Activated CD4-positive, CD25-positive, alpha-beta regulatory T cell treated with anti-CD3 and anti-CD28 coated beads, Interleukin-2, amount 50 U/mL, for 72 hours (primary cell): ENCODE measurements around the gene KCNMB2.
"Not testable (repeated sequence)": the region's sequence is repeated elsewhere in the genome, so short reads cannot be mapped to it uniquely, and the experiment has no call there.

Experiments used
- DNase-seq: peaks from one replicate; pipeline ENCODE4 v3.0.0; 2021

Gene KCNMB2

GRCh38 chr3:178536211-178537079 is at the start of gene KCNMB2:
TSS of gene KCNMB2 (plus strand) at chr3:178536436.
- no peak for DNase-seq

DNA sequence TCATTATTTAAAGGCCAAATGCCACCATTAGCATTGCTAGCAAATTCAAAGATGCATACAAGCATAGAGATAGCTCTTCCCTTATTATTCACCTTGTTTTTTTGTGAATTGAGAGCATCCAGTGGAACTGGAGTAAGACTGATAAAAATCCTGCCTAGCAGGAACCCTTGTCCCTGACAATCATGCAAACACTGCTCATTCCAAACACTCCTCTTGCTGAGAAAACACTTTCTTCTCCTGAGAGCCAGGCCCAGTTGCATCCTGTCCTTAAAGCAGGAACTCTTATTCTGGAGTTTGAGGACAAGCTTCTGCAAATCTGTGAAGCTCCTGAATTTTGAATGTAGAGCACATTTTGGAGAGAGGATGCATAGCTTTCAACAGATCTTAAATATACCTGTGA is 49.3 kb upstream of the KCNMB2 start:
- DNase-seq, result no peak

- no peak for DNase-seq
Measured at GRCh38 chr3:178487752-178488151, 48.5 kb upstream of the KCNMB2 start.

- DNase-seq, result no peak
Measured at GRCh38 chr3:178491751-178492150, 44.5 kb upstream of the KCNMB2 start.

GRCh38 chr3:178492491-178492890 is 43.7 kb upstream of the KCNMB2 start:
- DNase-seq, result no peak

- no peak for DNase-seq
Measured at GRCh38 chr3:178494386-178494785, 41.9 kb upstream of the KCNMB2 start.

DNA sequence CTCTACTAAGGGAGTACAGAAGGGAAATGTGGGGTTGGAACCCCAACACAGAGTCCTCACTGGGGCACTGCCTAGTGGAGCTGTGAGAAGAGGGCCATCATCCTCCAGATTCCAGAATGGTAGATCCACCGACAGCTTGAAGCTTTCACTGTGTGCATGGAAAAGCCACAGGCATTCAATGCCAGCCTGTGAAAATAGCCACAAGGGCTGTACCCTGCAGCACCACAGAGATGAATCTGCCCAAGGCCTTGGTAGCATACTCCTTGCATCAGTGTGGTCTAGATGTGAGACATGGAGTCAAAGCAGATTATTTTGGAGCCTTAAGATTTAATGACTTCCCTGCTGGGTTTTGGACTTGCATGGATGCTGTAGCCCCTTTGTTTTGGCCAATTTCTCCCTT is 39.3 kb upstream of the KCNMB2 start:
- no peak for DNase-seq

GRCh38 chr3:178498871-178499270 is 37.4 kb upstream of the KCNMB2 start:
- no peak for DNase-seq

GRCh38 chr3:178500631-178501030 is 35.6 kb upstream of the KCNMB2 start:
- DNase-seq, result no peak

DNA sequence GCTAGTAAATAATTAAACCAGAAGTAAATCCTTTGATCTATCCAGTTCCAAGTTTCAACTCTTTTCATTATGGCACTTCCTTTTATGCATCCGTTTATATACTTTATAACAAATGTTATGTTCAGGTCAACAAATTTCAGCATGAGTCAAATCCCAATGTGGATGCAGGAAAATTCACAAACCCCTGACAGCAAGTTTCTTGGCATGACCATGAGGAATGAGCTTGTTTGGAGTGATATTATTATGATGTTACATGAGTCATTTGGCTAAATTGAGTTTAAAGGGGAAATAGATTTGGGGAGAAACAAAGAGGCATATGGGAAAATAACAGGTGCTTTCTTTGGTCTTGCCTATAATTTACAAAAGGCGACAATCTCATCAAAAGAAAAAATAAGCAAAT is 32.1 kb upstream of the KCNMB2 start:
- no peak for DNase-seq

DNA sequence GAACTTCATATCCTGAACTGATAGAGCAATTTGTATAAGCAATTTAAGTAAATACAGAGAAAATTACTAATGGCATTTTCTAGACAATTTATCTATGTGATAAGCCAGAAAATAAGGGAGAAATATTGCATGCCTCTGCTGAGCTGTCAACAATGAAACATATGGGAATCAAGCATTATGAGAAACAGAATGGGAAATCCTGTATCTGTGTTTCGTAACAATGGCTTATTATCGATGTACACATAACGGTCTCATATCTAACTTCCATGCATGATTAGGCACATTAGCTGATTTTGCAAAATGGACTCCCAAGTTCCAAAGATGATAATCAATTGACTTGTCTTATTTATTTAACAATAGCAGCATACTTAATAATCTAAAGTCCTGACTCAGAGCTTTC is 30.4 kb upstream of the KCNMB2 start:
- DNase-seq, result no peak

GRCh38 chr3:178507507-178508442 is 28.5 kb upstream of the KCNMB2 start:
- no peak for DNase-seq

DNA sequence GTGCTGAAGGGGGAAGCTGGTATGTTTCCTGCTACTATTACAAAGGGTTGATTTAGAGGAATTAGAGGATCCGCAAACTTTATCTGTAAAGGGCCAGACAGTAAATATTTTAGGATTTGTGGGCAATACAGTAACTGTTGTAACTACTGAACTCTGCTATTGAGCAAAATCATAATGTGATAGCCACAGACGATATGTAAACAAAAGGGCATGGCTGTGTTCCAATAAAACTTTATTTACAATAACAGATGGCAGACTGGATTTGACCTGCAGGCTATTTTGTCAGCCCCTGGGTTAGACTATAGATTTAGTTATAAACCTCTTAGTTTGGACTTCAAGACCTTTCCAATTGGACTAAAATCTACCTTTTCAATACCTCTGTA is 27.8 kb upstream of the KCNMB2 start:
- DNase-seq, result no peak

DNA sequence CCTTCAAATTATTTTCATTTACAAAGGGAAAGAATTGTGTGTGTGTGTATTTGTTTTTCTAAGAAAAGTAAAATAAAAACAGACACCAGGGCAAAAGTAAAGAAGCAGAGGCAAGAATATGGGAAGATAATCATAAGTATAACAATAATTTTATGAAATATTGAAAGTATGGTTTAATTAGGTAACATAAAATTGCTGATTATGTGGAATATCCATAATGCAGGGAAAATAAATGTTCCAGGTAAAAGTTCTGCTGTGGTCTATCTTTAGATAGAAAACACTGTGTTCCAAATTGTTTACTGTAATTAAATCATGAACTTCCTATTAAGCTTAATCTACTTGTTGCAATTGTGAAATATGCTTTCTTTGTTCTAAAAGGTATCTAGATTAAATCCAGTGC is 25.7 kb upstream of the KCNMB2 start:
- no peak for DNase-seq

DNA sequence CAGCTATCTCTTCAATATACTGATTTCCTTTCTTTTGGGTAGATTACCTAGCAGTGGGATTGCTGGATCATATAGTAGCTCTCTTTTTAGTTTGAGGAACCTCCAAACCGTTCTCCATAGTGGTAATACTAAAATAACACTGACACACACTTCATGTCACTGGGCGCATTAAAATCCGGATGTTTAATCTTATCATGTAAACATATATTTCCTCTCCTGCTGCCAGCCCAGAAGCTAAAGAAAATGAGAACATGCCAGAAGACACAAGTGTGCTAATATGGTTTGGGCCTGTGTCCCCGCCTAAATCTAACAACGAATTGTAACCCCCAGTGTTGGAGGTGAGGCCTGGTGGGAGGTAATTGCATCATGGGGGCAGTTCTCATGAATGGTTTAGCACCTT is 23.6 kb upstream of the KCNMB2 start:
- DNase-seq, result no peak

DNA sequence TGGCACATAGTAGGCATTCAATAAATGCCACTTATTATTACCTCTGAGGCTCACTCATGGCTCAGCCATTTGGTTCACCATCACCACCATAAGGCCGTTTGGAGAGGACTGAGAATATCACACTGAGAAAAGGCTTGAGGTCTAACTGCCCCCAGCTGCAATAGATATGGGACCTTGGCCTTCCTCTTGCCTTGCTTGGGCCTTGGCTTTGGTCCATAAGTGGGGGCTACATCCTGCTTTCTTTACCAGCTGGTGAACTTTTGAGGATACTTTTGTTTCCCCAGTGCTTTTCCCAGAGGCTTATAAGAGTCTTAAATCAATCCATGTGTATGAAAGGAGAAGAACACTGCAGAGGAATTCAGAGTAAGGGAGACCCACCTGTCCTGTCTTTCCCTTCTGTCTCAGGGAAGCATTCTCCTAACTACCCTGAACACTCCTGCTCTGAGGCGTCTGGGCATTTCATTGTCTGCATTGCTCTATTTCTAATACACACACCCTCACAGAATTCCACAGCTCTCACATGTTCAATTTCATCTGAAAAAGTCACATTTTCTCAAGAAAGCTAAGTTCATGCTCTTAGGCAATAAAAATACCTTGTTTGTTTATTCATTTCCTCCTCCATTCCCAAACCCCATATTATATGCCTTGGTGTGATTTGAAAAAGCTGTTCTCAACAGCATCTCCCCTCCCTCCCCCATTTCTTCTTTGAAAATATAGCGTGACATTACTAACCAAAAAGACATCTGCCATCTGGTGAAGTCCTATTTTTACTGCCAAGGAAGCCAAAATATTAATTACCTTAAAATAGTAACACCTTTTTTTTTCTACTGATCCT is 22.5 kb upstream of the KCNMB2 start:
- DNase-seq, result no peak

- no peak for DNase-seq
Measured at GRCh38 chr3:178514401-178514800, 21.8 kb upstream of the KCNMB2 start.

GRCh38 chr3:178515076-178515744 is 21.0 kb upstream of the KCNMB2 start:
- DNase-seq, result not testable (repeated sequence)

DNA sequence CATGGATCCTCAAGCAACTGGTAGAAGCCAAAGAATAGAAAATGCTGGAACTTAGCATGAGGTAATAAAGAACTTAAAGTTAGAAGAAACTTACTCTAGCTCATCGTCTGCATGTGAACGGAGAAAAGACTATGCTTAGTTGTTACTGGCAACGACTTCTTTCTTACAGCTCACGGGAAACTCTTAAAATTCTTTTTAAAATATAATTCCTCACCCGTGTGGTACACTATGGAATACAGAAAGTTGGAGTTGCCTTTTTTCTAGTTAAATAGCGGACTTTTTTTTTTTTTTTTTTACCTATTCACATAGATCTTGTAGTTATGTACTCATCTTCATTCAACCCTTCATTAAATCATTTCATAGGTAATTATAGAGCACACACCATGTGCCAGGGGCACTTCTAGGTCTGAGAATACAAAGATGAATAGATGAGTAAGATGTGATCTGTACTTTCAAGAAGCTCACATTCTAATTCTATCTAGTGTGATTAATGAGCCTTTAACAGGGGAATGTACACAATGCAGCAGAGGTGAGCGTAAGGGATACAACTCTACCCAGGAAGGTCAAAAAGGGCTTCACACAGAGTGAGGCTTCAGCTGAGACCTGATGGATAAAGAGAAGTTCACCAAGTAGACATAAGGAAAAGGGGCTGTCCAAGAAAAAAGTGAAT is 18.4 kb upstream of the KCNMB2 start:
- DNase-seq, result no peak

DNA sequence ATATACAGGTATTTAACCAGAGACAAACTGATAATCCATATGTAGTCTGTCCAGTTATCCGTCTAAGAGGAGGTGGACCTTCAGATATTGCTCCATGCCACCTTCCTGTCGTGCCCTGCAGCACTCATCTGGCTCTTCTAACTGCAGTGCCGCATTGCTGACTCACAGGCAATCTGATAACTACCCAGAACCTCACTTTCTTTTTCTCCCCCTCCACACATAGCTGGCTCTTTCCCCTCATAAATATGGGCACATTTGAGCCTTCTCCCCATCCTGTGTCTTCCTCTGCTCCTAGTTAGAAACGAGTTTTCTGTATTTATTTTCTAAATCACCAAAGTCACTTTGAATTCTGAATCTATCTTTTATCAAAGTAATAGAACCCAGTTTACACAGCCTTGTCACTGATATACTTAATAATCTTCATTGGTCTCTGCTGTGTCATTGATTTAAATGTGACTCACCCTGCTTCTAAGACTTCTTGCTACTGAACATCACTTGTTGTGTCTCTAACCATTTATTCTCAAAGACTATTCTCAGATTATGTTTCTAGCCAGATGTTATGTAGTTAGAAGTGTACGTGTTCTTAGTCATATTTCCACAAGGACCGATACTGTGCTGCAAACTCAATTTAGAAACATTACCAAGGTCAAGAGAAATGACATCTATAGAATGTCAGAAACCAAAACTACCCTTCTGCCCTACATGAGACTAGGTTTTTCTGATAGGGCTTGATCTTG is 17.4 kb upstream of the KCNMB2 start:
- DNase-seq, result no peak

- DNase-seq, result no peak
Measured at GRCh38 chr3:178519701-178520100, 16.5 kb upstream of the KCNMB2 start.
